ENCODE measurements around the gene SIGLEC15. TPM values are rescaled to one million over a fixed set of nuclear protein-coding genes. Genes with fewer than 3 reads are reported as not detected.

Gene SIGLEC15
- total and polyA plus RNA-seq, 2 experiments from 2014 or later = 0.62 TPM; not detected in 1

- H3K27me3 ChIP-seq = peaks cover 11% of the 10 kb centered on the region
Observed at GRCh38 chr18:45833846-45834245, 8.4 kb downstream of the SIGLEC15 start.

DNA sequence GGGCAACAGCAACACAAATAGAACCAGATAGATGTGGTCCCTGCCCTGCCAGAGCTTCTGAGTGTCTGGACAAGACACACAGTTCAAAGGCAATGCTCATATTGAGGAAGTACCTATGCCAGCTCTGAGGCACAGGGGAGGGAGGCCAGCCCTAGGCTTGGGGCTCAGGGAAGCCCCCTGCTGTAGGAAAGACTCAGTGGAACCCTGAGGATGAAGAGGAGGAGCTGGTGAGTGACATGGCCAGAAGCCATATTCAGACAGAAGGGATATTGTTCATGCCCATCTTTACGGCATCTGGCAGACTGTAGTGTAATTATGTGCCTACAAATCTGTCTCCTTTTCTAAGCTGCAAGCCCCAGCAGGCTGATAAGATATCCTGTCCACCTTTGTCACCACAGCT lies 8.8 kb downstream of the SIGLEC15 start:
- TF ChIP-seq, protein P1, sequence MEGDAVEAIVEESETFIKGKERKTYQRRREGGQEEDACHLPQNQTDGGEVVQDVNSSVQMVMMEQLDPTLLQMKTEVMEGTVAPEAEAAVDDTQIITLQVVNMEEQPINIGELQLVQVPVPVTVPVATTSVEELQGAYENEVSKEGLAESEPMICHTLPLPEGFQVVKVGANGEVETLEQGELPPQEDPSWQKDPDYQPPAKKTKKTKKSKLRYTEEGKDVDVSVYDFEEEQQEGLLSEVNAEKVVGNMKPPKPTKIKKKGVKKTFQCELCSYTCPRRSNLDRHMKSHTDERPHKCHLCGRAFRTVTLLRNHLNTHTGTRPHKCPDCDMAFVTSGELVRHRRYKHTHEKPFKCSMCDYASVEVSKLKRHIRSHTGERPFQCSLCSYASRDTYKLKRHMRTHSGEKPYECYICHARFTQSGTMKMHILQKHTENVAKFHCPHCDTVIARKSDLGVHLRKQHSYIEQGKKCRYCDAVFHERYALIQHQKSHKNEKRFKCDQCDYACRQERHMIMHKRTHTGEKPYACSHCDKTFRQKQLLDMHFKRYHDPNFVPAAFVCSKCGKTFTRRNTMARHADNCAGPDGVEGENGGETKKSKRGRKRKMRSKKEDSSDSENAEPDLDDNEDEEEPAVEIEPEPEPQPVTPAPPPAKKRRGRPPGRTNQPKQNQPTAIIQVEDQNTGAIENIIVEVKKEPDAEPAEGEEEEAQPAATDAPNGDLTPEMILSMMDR (IDR thresholded peaks at IDR 0.05; ENCODE audit: low read depth, low read length) = no peak
- no peaks in the 10 kb centered on the region for H3K36me3 ChIP-seq
- H3K27me3 ChIP-seq = peaks cover 11% of the 10 kb centered on the region

More at GRCh38 chr18:45833846-45834245, 8.4 kb downstream of the SIGLEC15 start:
- Histone ChIP-seq H3K9me3 (ENCODE audit: low read depth) (no peaks in the 10 kb centered on the region), H3K4me3 (no peak overlapping the region), H3K4me1 (ENCODE audit: low read depth) (peaks cover 38% of the 10 kb centered on the region), H3K27ac (no peak overlapping the region), H3K36me3 (no peaks in the 10 kb centered on the region)
- no peak for DNase-seq (ENCODE audit: low read depth in 1 of 2, low spot score in 1 of 2)
- TF ChIP-seq, protein P1 (IDR thresholded peaks at IDR 0.05; ENCODE audit: low read depth, low read length) = no peak

GRCh38 chr18:45835057-45835636 lies 9.7 kb downstream of the SIGLEC15 start:
- Histone ChIP-seq H3K4me3 (no peak overlapping the region), H3K36me3 (no peaks in the 10 kb centered on the region), H3K27ac (no peak overlapping the region), H3K4me1 (ENCODE audit: low read depth) (peaks cover 27% of the 10 kb centered on the region), H3K9me3 (ENCODE audit: low read depth) (no peaks in the 10 kb centered on the region), H3K27me3 (peaks cover 11% of the 10 kb centered on the region)
- TF ChIP-seq, protein P1 (IDR thresholded peaks at IDR 0.05; ENCODE audit: low read depth, low read length) = no peak
- DNase-seq (ENCODE audit: low read depth in 1 of 2, low spot score in 1 of 2) = no peak

More for the DNA sequence above, 8.8 kb downstream of the SIGLEC15 start:
- Histone ChIP-seq H3K9me3 (ENCODE audit: low read depth) (no peaks in the 10 kb centered on the region), H3K4me1 (ENCODE audit: low read depth) (peaks cover 35% of the 10 kb centered on the region), H3K27ac (no peak overlapping the region), H3K4me3 (no peak overlapping the region)
- no peak for DNase-seq (ENCODE audit: low read depth in 1 of 2, low spot score in 1 of 2)

DNA sequence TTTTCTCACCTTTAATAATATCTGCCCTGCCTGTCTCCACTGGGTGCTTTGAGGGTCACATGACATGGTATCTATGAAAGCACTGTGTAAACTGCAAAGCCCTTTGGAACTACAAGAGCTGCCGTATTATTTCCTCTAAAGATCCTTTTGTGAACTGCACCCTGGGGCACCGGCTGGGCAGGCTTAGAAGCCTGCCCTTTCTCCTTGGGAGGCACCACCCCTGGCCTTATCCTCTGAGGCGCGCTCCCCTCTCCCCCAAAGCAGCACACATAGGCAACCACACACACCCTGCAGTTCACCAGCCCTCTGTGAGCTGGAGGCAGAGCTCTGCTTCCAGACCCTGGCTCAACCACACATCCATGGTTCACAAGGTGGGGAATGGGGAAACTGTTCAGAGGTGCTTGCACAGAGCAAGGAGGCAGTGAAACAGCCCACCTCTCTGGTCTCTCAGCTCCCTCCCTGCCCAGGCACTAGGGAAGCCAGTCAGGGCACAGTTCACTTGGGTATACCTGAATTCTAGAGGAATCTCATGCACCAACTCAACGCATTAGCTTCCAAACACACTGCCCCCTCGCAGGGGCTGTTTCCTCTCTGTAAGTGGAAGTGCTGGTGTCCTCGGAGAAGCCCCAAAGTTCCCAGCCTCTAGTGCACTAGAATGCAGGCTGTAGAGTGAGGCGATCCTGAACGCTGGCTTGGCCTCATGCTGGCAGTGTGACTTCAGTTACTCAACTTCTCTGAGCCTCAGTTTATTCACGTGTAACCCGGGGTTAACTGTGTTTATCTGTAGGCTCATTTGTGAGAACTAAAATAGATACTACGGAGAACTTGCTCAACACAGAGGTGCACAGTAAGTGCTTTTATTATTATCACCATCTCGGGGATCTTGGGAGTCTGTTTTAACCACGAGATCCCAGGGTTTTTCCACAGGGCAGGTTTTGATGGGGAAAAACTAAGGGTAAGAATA lies 11.0 kb downstream of the SIGLEC15 start:
- H3K4me1 ChIP-seq (ENCODE audit: low read depth) = peaks cover 26% of the 10 kb centered on the region
- H3K9me3 ChIP-seq (ENCODE audit: low read depth) = no peaks in the 10 kb centered on the region
- no peak overlapping the region for H3K27ac ChIP-seq
- peaks cover 11% of the 10 kb centered on the region for H3K27me3 ChIP-seq
- no peak overlapping the region for H3K4me3 ChIP-seq
- no peaks in the 10 kb centered on the region for H3K36me3 ChIP-seq
- DNase-seq (ENCODE audit: low read depth in 1 of 2, low spot score in 1 of 2) = no peak
- TF ChIP-seq, protein P1 (IDR thresholded peaks at IDR 0.05; ENCODE audit: low read depth, low read length) = no peak

- peaks cover 24% of the 10 kb centered on the region for H3K4me1 ChIP-seq (ENCODE audit: low read depth)
- no peaks in the 10 kb centered on the region for H3K9me3 ChIP-seq (ENCODE audit: low read depth)
- H3K36me3 ChIP-seq = no peaks in the 10 kb centered on the region
- DNase-seq (ENCODE audit: low read depth in 1 of 2, low spot score in 1 of 2) = peak; percentile 64 to 76
- peak overlapping the region; percentile 7 for H3K4me3 ChIP-seq
- H3K27ac ChIP-seq = no peak overlapping the region
- TF ChIP-seq, protein P1 (IDR thresholded peaks at IDR 0.05; ENCODE audit: low read depth, low read length) = peak; percentile 36
- peaks cover 11% of the 10 kb centered on the region for H3K27me3 ChIP-seq
Observed at GRCh38 chr18:45837283-45838070, 12.0 kb downstream of the SIGLEC15 start.
